PC-9 (cell line): ENCODE data around the gene ASIC3. TPM values are rescaled to one million over a fixed set of nuclear protein-coding genes. Genes with fewer than 3 reads are reported as not detected.

Source experiments
- BruUV-seq: library from RNA; stranded (reverse); fragments of 400-500 nt; replicated peaks from 2 replicates; lab custom pipeline; 2021; lab: Mats Ljungman, UMichigan
- CTCF ChIA-PET: fragments of 300-600 bp; sonication (Branson Sonifier 250); formaldehyde crosslinking; loops from one replicate; lab custom pipeline; 2022; ENCODE audit warnings: antibody characterized with exemption; lab: Charles Lee
- POLR2A ChIA-PET: fragments of 300-600 bp; sonication (Branson Sonifier 250); formaldehyde crosslinking; loops from one replicate; lab custom pipeline; 2022; ENCODE audit warnings: antibody characterized with exemption; ENCODE audit not compliant: unreplicated experiment; lab: Charles Lee
- DNase-seq, 2 experiments: peaks; one replicate each; pipeline versions ENCODE4 v3.0.0 to v3.0.0-alpha.2; 2015 to 2022; ENCODE audit warnings: mixed read lengths in 1 of 2
- H2AFZ ChIP-seq: fragments of 200-600 bp; sonication (generic); 2 replicates; pipeline ENCODE4 v1.8.1; 2017; ENCODE audit warnings: antibody characterized with exemption
- H3F3A ChIP-seq: fragments of 200-600 bp; sonication (generic); 2 replicates; pipeline ENCODE4 v1.8.1; 2017; ENCODE audit warnings: antibody characterized with exemption, mild to moderate bottlenecking, low read depth; ENCODE audit not compliant: insufficient read depth
- H3K27ac ChIP-seq: fragments of 200-600 bp; sonication (generic); 2 replicates; pipeline ENCODE4 v1.6.1; 2016; ENCODE audit warnings: mixed run types
- H3K27me3 ChIP-seq: fragments of 200-600 bp; sonication (generic); 2 replicates; pipeline ENCODE4 v1.6.1; 2016; ENCODE audit warnings: low read depth, mixed run types; ENCODE audit not compliant: insufficient read depth
- H3K36me3 ChIP-seq: fragments of 200-600 bp; sonication (generic); 2 replicates; pipeline ENCODE4 v1.6.1; 2016; ENCODE audit warnings: low read depth, mixed run types
- H3K4me1 ChIP-seq: fragments of 200-600 bp; sonication (generic); replicated peaks from 2 replicates; pipeline ENCODE4 v1.6.1; 2016; ENCODE audit warnings: mixed run types; ENCODE audit not compliant: insufficient read depth
- H3K4me2 ChIP-seq: fragments of 200-600 bp; sonication (generic); 2 replicates; pipeline ENCODE4 v1.6.1; 2017; ENCODE audit warnings: mixed run types
- H3K4me3 ChIP-seq: fragments of 200-600 bp; sonication (generic); 2 replicates; pipeline ENCODE4 v1.6.1; 2016; ENCODE audit warnings: mixed run types
- H3K79me2 ChIP-seq: fragments of 200-600 bp; sonication (generic); 2 replicates; pipeline ENCODE4 v1.6.1; 2017; ENCODE audit warnings: low read depth, mixed run types
- H3K9me2 ChIP-seq: fragments of 200-600 bp; sonication (generic); 2 replicates; pipeline ENCODE4 v1.8.1; 2017; ENCODE audit warnings: mild to moderate bottlenecking; ENCODE audit not compliant: insufficient read depth
- H3K9me3 ChIP-seq: fragments of 200-600 bp; sonication (generic); 2 replicates; pipeline ENCODE4 v1.8.1; 2016; ENCODE audit warnings: low read depth; ENCODE audit not compliant: insufficient read depth
- H4K20me1 ChIP-seq: fragments of 200-600 bp; sonication (generic); 2 replicates; pipeline ENCODE4 v1.8.1; 2017; ENCODE audit not compliant: insufficient read depth
- EZH2 ChIP-seq: fragments of 200-600 bp; sonication (generic); IDR thresholded peaks from 2 replicates; pipeline ENCODE4 v1.8.0; 2017; ENCODE audit warnings: antibody characterized with exemption, low read depth
- intact Hi-C: fragments of 100-400 bp; cut with micrococcal nuclease; formaldehyde crosslinking; loops from one replicate; pipeline ENCODE4 v1.10.0; 2022; ENCODE audit not compliant: unreplicated experiment
- total RNA-seq: library from RNA; stranded (reverse); gene quantifications from 2 replicates; pipeline ENCODE4 v1.2.3, GENCODE V29; 2021
- TF ChIP-seq, protein P1 (sequence below): fragments of 200-600 bp; sonication (generic); conservative IDR thresholded peaks from 2 replicates; pipeline ENCODE4 v1.6.1; 2017; ENCODE audit warnings: mixed run types, antibody characterized with exemption, mild to moderate bottlenecking, moderate library complexity

Gene ASIC3
- total RNA-seq, 1 experiment from 2014 or later, result 10.5 TPM

DNA sequence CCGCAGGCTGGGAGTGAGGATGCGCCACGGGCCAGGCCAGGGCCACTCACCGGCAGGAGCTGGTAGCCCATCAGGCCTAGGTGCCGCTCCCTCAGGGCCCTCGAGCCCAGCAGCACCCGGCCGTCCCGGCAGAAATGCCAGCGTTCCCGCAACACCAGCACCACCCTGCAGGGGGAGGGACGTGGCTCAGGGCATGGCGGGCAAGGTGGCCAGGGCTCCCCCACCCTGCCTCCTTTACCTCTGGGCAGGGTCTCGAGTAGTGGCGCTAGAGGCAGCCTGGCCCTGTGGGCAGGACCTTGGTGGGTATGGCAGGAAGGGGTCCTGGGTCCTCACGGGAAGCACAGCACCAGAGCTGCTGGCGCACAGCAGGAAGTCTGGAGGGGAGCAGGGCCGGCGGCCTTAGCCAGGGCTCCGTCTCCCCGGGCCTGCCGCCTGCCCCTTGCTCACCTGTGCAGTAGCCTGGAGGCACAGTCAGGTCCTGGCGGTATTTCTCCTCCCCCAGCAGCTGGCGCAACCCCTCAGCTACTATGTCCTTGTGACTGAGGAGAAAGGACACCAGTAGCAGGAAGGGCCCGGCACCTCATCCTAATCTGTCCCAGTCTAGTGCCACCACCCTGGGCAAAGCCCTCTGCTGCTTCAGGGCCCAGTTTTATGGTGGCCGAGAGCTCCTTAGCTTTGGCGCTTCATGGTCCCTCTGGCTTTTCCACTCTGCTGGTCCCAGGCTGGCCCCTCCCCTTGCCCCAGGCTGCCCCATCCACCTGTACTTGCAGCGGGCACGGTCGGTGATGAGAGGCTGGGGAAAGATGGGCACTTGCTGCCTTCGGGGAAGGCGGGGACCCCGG is 28.8 kb downstream of the ASIC3 start:
- Histone ChIP-seq H3K4me1 (peaks cover 14% of the 10 kb centered on the region), H3K79me2 (peaks cover 27% of the 10 kb centered on the region), H3F3A (peaks cover 56% of the 10 kb centered on the region), H3K4me3 (no peak overlapping the region), H3K36me3 (peaks cover 3% of the 10 kb centered on the region; the same call in 1 of the 2 replicates), H2AFZ (no peak overlapping the region), H3K9me2 (no peaks in the 10 kb centered on the region), H3K27ac (no peak overlapping the region), H3K27me3 (no peaks in the 10 kb centered on the region), H3K9me3 (no peaks in the 10 kb centered on the region), H3K4me2 (no peak overlapping the region), H4K20me1 (peaks cover 8% of the 10 kb centered on the region; the same call in 1 of the 2 replicates)
- ChIA-PET CTCF (interaction anchor here (0.5 kb wide), 1 partner anchor 14 kb away, joined by 4 read pairs; no protein-coding TSS in a partner anchor), POLR2A (interaction anchor here (0.6 kb wide), 1 partner anchor 9 kb away, joined by 5 read pairs; no protein-coding TSS in a partner anchor)
- no peak for TF ChIP-seq EZH2
- TF ChIP-seq, protein P1, sequence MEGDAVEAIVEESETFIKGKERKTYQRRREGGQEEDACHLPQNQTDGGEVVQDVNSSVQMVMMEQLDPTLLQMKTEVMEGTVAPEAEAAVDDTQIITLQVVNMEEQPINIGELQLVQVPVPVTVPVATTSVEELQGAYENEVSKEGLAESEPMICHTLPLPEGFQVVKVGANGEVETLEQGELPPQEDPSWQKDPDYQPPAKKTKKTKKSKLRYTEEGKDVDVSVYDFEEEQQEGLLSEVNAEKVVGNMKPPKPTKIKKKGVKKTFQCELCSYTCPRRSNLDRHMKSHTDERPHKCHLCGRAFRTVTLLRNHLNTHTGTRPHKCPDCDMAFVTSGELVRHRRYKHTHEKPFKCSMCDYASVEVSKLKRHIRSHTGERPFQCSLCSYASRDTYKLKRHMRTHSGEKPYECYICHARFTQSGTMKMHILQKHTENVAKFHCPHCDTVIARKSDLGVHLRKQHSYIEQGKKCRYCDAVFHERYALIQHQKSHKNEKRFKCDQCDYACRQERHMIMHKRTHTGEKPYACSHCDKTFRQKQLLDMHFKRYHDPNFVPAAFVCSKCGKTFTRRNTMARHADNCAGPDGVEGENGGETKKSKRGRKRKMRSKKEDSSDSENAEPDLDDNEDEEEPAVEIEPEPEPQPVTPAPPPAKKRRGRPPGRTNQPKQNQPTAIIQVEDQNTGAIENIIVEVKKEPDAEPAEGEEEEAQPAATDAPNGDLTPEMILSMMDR, result peak; percentile 53
- intact Hi-C loops, result no loop called here
- no TSS peak for BruUV-seq
- peak in 1 of 2 experiments; percentile 48 for DNase-seq

DNA sequence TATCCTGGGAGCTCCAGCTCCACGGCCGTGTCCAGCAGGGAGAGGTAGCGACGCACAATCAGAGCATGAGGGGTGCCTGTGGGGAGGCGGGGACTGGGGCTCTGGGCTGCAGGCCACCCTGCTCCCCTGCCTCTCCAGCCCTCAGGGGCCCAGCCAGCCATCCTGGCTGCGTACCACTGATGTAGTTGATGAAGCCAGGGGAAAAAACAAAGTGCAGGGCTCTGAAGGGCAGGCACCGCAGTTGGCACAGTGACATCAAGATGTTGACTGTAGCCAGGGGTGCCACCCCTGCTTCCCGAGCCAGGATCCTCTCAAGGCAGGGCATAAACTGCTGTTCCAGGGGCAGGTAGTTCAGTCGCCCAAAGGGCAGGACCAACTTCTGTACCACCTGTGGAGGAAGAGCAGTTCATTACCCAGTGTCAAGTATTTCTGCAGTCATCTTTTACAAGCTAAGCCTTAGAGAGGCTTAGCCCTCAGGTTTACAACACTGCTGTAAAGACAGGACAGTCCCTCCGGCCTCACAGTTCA is 29.4 kb downstream of the ASIC3 start:
- Histone ChIP-seq H2AFZ (no peak overlapping the region), H3K9me3 (no peaks in the 10 kb centered on the region), H3K4me2 (no peak overlapping the region), H4K20me1 (peaks cover 8% of the 10 kb centered on the region; the same call in 1 of the 2 replicates), H3F3A (peaks cover 58% of the 10 kb centered on the region), H3K4me1 (peaks cover 19% of the 10 kb centered on the region), H3K27ac (no peak overlapping the region), H3K4me3 (no peak overlapping the region), H3K36me3 (no peaks in the 10 kb centered on the region), H3K27me3 (no peaks in the 10 kb centered on the region), H3K9me2 (no peaks in the 10 kb centered on the region), H3K79me2 (peaks cover 34% of the 10 kb centered on the region)
- intact Hi-C loops, result no loop called here
- ChIA-PET POLR2A (interaction anchor here (0.7 kb wide), 1 partner anchor 12 kb away, joined by 3 read pairs; no protein-coding TSS in a partner anchor), CTCF (no interaction called here)
- no TSS peak for BruUV-seq
- DNase-seq, result no peak
- no peak for TF ChIP-seq EZH2
- TF ChIP-seq, protein P1, result no peak

GRCh38 chr7:151078233-151079040 is 30.1 kb downstream of the ASIC3 start:
- Histone ChIP-seq H3K4me1 (peaks cover 19% of the 10 kb centered on the region), H3K9me2 (no peaks in the 10 kb centered on the region), H4K20me1 (peaks cover 8% of the 10 kb centered on the region; the same call in 1 of the 2 replicates), H3K27ac (no peak overlapping the region), H3K4me2 (no peak overlapping the region; the same call in 1 of the 2 replicates), H3K36me3 (no peaks in the 10 kb centered on the region), H3K9me3 (no peaks in the 10 kb centered on the region), H3F3A (peaks cover 58% of the 10 kb centered on the region), H3K4me3 (no peak overlapping the region), H2AFZ (no peak overlapping the region), H3K79me2 (peaks cover 38% of the 10 kb centered on the region), H3K27me3 (no peaks in the 10 kb centered on the region)
- no TSS peak for BruUV-seq
- ChIA-PET CTCF (no interaction called here), POLR2A (interaction anchor here (0.7 kb wide), 1 partner anchor 12 kb away, joined by 3 read pairs; no protein-coding TSS in a partner anchor)
- intact Hi-C loops, result no loop called here
- TF ChIP-seq, protein P1, result no peak
- no peak for TF ChIP-seq EZH2
- no peak for DNase-seq
